ENCODE data around the gene CIZ1. TPM values are rescaled to one million over a fixed set of nuclear protein-coding genes. Genes with fewer than 3 reads are reported as not detected.
A peak's percentile ranks its signal among the peaks of the same experiment; 100 is the strongest.

CIZ1 gene
- total and polyA plus RNA-seq, 10 of the 15 experiments (the other 5 are each of a cell fraction or from before 2014, with no cell fraction given), result 1.8 to 91.6 (median 35.4) TPM

- WGBS (ENCODE audit: insufficient coverage, insufficient replicate concordance, low lambda C conversion rate, missing lambda C conversion rate), result 47% methylated on average over 8 of the region's 8 CpGs
Measured at GRCh38 chr9:128143525-128144238, 47.7 kb downstream of the CIZ1 start.

More at GRCh38 chr9:128143525-128144238, 47.7 kb downstream of the CIZ1 start:
- H3K4me3 ChIP-seq, result no peak overlapping the region
- ChIA-PET POLR2A (no interaction called here), CTCF (interaction anchor here (0.8 to 1.5 kb wide), 2 partner anchors 15 to 18 kb away, joined by 3 to 4 read pairs; no protein-coding TSS in a partner anchor), RAD21 (ENCODE audit: unreplicated experiment) (no interaction called here), SMC1A (ENCODE audit: uncharacterized antibody, unreplicated experiment) (interaction anchor here (1.0 kb wide), 1 partner anchor 26 kb away, joined by 3 read pairs; no protein-coding TSS in a partner anchor)
- H3K27me3 ChIP-seq (replicated peaks in 1 of 2; ENCODE audit: control insufficient read depth in 2 of 2, insufficient read depth in 2 of 2, low read length in 1 of 2), result peaks cover 0 to 1% of the 10 kb centered on the region in 2 experiments; a peak in 2 of 4 replicates
- BruUV-seq (replicated peaks), result no TSS peak
- H3K9me3 ChIP-seq (replicated peaks; ENCODE audit: control insufficient read depth, insufficient read depth, low read length), result no peaks in the 10 kb centered on the region
- in situ Hi-C loops (cut with MboI), result no loop called here
- no peak overlapping the region for H3K9ac ChIP-seq (ENCODE audit: control insufficient read depth, insufficient read depth, low read length)
- FAIRE-seq (no peak), DNase-seq (ENCODE audit: low read depth, low spot score) (no peak), ATAC-seq (peak; percentile 37; the same call in 1 of the 3 replicates)
- intact Hi-C loops (cut with micrococcal nuclease; ENCODE audit: unreplicated experiment), result no loop called here
- H3K4me1 ChIP-seq (ENCODE audit: control insufficient read depth, insufficient read depth, low read length), result no peaks in the 10 kb centered on the region
- no peak overlapping the region for H2AFZ ChIP-seq (ENCODE audit: control insufficient read depth, low read depth, low read length)
- H3K27ac ChIP-seq (ENCODE audit: control insufficient read depth, insufficient read depth), result no peak overlapping the region
- no peaks in the 10 kb centered on the region for H4K20me1 ChIP-seq (ENCODE audit: control insufficient read depth, insufficient read depth)
- no peaks in the 10 kb centered on the region for H3K36me3 ChIP-seq (ENCODE audit: control insufficient read depth in 2 of 2, insufficient read depth in 2 of 2, low read length in 1 of 2)
- H3K4me2 ChIP-seq (ENCODE audit: control insufficient read depth, insufficient read depth), result no peak overlapping the region
- TF ChIP-seq NR2C2 (IDR thresholded peaks at IDR 0.05; ENCODE audit: borderline replicate concordance, control insufficient read depth, insufficient read length, low read depth) (no peak), SREBF2 (IDR thresholded peaks at IDR 0.05; ENCODE audit: low read length) (no peak), ZSCAN29 (IDR thresholded peaks at IDR 0.05) (no peak), E2F4 (IDR thresholded peaks at IDR 0.05; ENCODE audit: low read depth, low read length) (no peak), BRCA1 (IDR thresholded peaks at IDR 0.05; ENCODE audit: low read depth, low read length) (no peak), MLLT1 (IDR thresholded peaks at IDR 0.05) (no peak), NR2C1 (IDR thresholded peaks at IDR 0.05) (no peak), YBX1 (IDR thresholded peaks at IDR 0.05) (no peak)
- H3K79me2 ChIP-seq (ENCODE audit: control insufficient read depth, insufficient read depth, low read length), result no peaks in the 10 kb centered on the region
